ENCODE data around the gene MAVS.
"Not testable (repeated sequence)": the region's sequence is repeated elsewhere in the genome, so short reads cannot be mapped to it uniquely, and the experiment has no call there.

The MAVS gene

GRCh38 chr20:3815703-3816315, 30.8 kb upstream of the MAVS start:
- no peak for DNase-seq (ENCODE audit: low read depth in 2 of 2)

DNA sequence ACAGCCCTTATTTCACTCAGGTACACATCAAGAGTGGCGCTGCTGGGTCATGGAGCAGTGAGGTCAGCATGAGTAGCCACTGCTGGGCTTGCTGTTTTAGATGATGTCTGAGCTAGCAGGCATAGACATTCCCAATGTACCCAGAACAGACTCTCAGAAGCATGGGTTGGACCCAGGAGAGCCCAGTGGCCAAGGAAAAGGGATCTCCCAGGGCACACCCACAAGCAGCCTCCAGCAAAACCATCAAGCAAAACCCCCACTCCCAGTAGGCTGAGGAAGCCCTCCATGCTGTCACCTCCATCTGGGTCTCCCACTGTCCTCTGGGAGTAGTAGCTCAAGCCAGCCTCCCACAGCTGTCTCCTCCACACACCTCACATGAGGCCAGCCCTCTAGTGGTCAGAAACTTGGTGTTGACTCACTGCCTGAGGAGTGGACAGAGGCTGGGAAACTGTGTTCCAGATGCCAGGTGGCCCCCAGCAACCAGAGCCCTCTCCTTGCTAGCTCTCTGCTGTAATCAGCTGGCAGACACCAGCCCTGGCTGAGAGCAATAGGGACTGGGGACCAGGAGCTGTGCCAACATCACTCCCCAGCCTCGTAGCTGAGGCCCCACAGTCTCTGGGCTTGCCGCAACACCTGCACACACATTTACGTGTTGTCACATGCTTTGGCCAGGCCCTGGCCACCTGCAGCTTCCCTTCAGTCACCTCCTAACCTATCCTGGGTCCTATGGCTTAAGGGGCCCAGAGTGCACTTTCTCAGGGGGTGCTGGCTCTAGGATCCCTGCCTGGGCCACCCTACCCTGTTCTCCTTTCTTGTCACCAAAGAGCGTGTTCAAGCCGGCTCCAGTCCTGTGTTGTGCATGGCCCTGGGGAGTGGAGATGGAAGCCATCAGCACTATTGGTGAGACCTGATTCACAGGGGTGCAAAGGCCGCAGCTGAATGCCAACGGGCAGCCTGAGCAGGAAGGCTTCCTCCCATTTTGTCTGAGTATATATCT, 28.2 kb upstream of the MAVS start:
- peak in 1 of 2 experiments; percentile 43 for DNase-seq (ENCODE audit: low read depth in 2 of 2)

GRCh38 chr20:3819411-3820047, 27.1 kb upstream of the MAVS start:
- no peak for DNase-seq (ENCODE audit: low read depth in 2 of 2)

DNA sequence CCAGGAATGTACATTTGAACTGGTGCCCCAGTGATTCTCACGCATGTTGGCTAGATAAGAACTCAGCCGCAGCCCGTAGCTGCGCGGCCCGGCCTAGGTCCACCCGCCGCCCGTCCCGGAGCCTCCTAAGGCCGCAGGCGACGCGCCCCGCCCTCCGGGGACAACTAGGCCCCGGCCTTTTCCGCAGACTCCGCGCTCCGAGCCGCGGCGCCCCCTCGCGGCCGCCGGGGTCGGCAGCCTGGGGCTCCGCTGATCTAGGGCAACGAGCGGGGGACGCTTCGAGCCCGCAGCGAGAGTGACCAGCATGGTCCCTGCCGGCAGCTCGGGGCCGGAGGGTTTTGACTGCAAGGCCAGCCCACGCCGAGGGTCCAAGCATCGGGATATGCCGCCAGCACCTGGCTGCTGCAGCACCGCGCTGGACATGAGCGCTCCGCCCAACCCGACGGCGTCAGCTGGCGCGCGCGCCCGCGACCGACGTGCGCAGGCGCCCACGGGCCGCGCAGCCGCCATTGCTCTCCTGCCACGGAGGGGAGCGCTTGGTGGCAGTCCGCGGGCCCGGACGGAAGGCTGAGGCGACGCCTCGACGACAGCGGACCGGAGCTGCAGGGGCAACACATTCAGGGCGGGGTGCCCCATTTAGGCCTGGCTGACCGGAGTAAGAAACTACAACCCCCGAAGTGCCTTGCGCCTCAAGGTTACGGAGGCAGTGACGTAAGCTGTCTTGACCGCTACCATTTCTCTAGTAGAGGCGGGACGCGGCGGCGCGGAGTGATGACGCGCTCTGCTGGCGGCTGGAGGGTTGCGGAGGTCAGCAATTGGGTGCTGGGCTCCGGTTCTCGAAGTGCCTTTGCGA, 26.4 kb upstream of the MAVS start, which contains the start of gene AP5S1:
Gene AP5S1 (plus strand): TSS at position 500 of the 853 bp plus-strand sequence. CDS start 1,571 bp downstream, outside the sequence.
- peak; percentile 88 to 89 for DNase-seq (ENCODE audit: low read depth in 2 of 2)

GRCh38 chr20:3820901-3821727, 25.5 kb upstream of the MAVS start:
- no peak for DNase-seq (ENCODE audit: low read depth in 2 of 2)

GRCh38 chr20:3821996-3822395, 24.6 kb upstream of the MAVS start:
- no peak for DNase-seq (ENCODE audit: low read depth in 2 of 2)

DNA sequence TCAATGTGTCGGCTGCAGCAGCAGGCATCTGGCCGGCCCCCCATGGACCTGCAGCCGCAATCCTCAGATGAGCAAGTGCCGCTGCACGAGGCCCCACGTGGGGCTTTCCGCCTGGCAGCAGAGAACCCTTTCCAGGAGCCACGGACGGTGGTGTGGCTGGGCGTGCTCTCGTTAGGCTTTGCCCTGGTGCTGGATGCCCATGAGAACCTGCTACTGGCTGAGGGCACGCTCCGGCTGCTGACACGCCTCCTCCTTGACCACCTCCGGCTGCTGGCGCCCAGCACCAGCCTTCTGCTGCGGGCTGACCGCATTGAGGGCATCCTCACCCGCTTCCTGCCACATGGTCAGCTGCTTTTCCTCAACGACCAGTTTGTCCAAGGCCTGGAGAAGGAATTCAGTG, 22.8 kb upstream of the MAVS start:
- no peak for DNase-seq (ENCODE audit: low read depth in 2 of 2)

DNA sequence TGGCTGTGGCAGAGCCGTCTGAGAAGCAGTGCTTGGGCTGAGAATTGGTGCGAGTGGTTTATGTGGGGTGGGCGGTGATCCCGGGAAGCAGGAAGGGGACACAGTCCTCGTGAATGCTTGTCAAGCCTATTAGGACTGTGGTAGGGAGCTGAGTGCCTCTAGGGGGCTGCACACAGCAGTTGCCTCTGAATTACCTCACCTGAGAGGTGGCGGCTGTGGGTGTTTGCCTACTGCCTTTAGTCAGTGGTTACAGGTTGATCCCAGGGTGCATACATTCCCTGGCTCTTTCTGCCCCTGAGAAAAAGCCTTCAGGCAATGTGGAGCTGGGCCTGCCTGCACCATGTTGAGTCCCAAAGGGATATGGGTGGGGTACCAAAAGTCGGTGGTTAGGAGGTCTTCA, 21.1 kb upstream of the MAVS start:
- no peak for DNase-seq (ENCODE audit: low read depth in 2 of 2)

- DNase-seq (ENCODE audit: low read depth in 2 of 2): no peak
Observed at GRCh38 chr20:3826420-3826819, 20.2 kb upstream of the MAVS start.

- no peak for DNase-seq (ENCODE audit: low read depth in 2 of 2)
Observed at GRCh38 chr20:3828798-3829197, 17.8 kb upstream of the MAVS start.

DNA sequence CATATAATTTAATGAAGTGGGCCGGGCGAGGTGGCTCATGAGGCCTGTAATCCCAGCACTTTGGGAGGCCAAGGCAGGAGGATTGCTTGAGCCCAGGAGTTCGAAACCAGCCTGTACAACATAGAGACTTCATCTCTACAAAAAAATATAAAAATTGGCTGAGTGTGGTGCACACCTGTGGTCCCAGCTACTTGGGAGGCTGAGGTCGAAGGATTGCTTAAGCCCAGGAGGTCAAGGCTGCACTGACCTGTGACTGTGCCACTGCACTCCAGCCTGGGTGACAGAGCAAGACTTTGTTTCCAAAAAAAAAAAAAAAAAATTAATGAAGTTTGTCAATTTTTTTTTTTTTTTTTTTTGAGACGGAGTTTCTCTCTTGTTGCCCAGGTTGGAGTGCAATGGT, 16.7 kb upstream of the MAVS start:
- DNase-seq (ENCODE audit: low read depth in 2 of 2): not testable (repeated sequence)

DNA sequence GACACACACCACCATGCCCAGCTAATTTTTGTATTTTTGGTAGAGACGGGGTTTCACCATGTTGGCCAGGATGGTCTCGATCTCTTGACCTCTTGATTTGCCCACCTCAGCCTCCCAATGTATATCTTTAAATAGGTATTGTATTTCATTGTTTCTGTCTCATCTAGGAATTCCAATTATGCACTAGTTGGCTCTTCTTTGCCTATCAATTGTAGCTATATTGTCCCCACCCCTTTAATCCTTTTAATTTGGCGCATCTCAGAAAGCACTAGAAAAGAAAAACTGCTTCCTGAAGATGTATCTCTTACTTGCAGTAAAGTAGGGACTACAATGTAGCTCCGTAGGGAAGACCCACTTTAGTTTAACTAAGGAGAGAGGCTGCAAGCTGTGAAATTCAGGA, 10.5 kb upstream of the MAVS start:
- no peak for DNase-seq (ENCODE audit: low read depth in 2 of 2)

DNA sequence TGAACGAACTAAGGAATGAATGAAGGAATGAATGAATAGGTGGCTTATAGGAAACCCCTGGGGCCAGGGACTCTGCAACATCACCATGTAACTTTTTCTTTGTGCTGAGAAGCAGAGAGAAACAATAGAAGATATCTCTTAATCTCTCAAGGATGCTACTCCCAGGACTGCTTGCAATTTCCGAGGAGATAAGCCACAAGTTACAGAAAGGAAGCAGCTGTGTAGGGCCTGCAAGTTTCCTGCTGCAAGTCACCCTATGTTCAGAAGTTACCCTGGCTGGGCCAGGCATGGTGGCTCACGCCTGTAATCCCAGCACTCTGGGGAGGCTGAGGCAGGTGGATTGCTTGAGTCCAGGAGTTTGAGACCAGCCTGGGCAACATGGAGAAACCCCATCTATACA, 7.3 kb upstream of the MAVS start:
- no peak for DNase-seq (ENCODE audit: low read depth in 2 of 2)

DNA sequence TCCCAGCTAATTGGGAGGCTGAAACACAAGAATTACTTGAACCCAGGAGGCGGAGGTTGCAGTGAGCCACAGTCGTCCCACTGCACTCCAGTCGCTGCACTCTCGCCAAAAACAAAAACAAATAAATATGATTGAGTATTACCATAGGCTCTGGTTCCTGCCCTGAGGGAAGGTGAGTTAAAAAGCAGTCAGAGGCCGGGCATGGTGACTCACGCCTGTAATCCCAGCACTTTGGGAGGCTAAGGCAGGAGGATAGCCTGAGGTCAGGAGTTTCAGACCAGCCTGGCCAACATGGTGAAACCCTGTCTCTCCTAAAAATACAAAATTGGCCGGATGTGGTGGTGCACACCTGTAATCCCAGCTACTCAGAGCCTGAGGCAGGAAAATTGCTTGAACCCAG, 6.4 kb upstream of the MAVS start:
- not testable (repeated sequence) for DNase-seq (ENCODE audit: low read depth in 2 of 2)

- no peak for DNase-seq (ENCODE audit: low read depth in 2 of 2)
Observed at GRCh38 chr20:3842348-3842930, 4.2 kb upstream of the MAVS start.

- DNase-seq (ENCODE audit: low read depth in 2 of 2): no peak
Observed at GRCh38 chr20:3843490-3843889, 3.1 kb upstream of the MAVS start.

DNA sequence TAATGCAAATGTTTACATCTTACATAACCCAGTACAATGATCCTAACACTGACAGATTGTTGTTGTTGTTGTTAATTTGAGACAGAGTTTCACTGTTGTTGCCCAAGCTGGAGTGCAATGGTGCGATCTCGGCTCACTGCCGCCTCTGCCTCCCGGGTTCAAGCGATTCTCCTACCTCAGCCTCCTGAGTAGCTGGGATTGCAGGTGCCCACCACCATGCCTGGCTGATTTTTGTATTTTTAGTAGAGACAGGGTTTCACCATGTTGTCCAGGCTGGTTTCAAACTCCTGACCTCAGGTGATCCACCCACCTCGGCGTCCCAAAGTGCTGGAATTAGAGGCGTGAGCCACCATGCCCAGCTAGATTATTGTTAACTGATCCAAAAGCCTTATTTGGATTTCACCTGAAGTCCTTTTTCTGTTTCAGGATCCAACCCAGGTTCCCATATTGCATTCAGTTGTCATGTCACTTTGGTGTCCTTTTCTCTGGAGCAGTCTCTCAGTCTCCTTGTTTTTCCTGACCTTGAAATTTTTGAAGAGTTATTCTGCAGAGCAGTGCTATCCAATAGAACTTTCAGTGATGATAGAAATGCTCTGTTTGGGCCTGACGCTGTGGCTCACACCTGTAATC, 2.5 kb upstream of the MAVS start:
- DNase-seq (ENCODE audit: low read depth in 2 of 2): not testable (repeated sequence)

- DNase-seq (ENCODE audit: low read depth in 2 of 2): no peak
Observed at GRCh38 chr20:3846378-3846739, 275 bp upstream of the MAVS start.

DNA sequence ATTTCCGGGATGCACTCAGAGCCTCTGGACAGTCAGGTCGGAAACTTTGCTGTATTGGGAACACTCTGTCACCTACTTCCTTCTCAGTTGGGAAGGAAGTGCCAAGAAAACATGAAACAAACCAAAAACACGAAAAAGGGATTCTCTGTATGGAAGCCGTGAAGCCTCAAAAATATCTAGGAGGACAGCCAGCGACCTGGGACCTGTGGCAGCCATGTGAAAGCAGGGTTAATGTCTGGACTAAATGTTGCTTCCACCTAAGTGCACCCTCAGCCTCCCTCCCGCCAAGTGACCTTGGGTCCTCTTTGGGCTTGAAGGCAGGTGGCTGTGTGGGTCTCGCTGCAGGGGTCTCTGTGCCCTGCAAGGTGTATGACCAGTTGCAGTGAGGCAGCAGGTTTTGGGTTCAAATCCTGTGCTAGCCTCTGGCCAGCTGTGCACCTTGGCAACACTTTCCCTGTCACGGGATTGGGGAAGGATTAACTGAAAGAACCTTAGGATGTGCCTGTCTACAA, 851 bp downstream of the MAVS start:
- no peak for DNase-seq (ENCODE audit: low read depth in 2 of 2)

DNA sequence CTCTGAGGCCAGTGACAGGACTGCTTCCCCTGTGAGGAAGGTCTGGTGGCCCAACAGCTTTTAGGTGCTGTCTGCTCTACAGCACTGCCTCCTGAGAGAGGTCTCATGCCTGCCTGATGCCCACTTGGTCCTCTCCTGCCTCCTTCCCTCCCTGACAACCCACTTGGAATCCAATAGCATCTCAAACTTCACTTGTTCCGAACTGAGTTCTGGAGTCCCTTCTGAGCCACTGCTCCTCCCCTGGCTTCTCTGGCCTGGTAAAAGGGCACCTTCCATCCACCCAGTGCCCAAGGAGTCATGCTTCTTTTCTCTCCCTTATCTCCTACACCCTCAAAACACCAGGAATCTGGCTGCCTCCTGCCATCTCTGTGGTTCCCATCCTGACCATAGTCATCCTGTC, 1.9 kb downstream of the MAVS start:
- DNase-seq (ENCODE audit: low read depth in 2 of 2): no peak
